H1 (cell line): ENCODE results near the gene SPOCK1. TPM values are rescaled to one million over a fixed set of nuclear protein-coding genes. Genes with fewer than 3 reads are reported as not detected.

ENCODE experiments used
- CTCF ChIA-PET: fragments of 300-600 bp; sonication (Branson Sonifier 250); formaldehyde crosslinking; loops from one replicate; lab custom pipeline; 2021; ENCODE audit not compliant: partially characterized antibody; lab: Charles Lee
- POLR2A ChIA-PET: fragments of 300-600 bp; sonication (Branson Sonifier 250); formaldehyde crosslinking; loops from one replicate; lab custom pipeline; 2021; ENCODE audit warnings: inconsistent platforms; ENCODE audit not compliant: partially characterized antibody; lab: Charles Lee
- DNase-seq, 2 experiments: peaks; one replicate each; pipeline versions ENCODE4 v3.0.0 to v3.0.0-alpha.2; 2010 to 2022; ENCODE audit warnings: low spot score in 2 of 2, low read depth in 1 of 2, mixed read lengths in 1 of 2
- FAIRE-seq: peaks from 2 replicates; lab custom pipeline; 2011; peaks lifted over from hg19 to GRCh38; lab: Jason Lieb, UNC
- H2AFZ ChIP-seq: 2 replicates; pipeline ENCODE4 v1.8.1; 2012; ENCODE audit warnings: low read length, inconsistent platforms
- H2AK5ac ChIP-seq: 2 replicates; pipeline ENCODE4 v1.6.1; 2013; ENCODE audit warnings: low read depth, low read length
- H2BK120ac ChIP-seq: replicated peaks from 2 replicates; pipeline ENCODE3; 2013; ENCODE audit warnings: low read depth, low read length, inconsistent platforms
- H2BK12ac ChIP-seq: 2 replicates; pipeline ENCODE4 v1.6.1; 2013; ENCODE audit warnings: low read depth, low read length
- H2BK15ac ChIP-seq: 2 replicates; pipeline ENCODE4 v1.6.1; 2013; ENCODE audit warnings: low read length
- H2BK20ac ChIP-seq: 2 replicates; pipeline ENCODE4 v1.6.1; 2013; ENCODE audit warnings: low read length
- H2BK5ac ChIP-seq: 2 replicates; pipeline ENCODE4 v1.6.1; 2013; ENCODE audit warnings: low read depth, low read length
- H3K14ac ChIP-seq: 2 replicates; pipeline ENCODE4 v1.6.1; 2013; ENCODE audit warnings: inconsistent platforms; ENCODE audit not compliant: insufficient read length
- H3K18ac ChIP-seq: 2 replicates; pipeline ENCODE4 v1.6.1; 2013; ENCODE audit warnings: low read length; ENCODE audit errors: extremely low read depth
- H3K23ac ChIP-seq: 2 replicates; pipeline ENCODE4 v1.6.1; 2013; ENCODE audit warnings: inconsistent platforms; ENCODE audit not compliant: insufficient read length
- H3K23me2 ChIP-seq: 2 replicates; pipeline ENCODE4 v1.6.1; 2013; ENCODE audit warnings: low read depth, low read length
- H3K27ac ChIP-seq: 2 replicates; pipeline ENCODE4 v1.6.1; 2011; ENCODE audit warnings: low read depth, low read length, inconsistent platforms
- H3K27me3 ChIP-seq, 4 experiments: replicated peaks in 1 of 4; 1 replicate in 1 of 4; 2 replicates in 3 of 4; pipeline versions ENCODE4 v1.6.1 to v1.8.1; 2011 to 2013; ENCODE audit warnings: low read length in 3 of 4, mild to moderate bottlenecking in 3 of 4, inconsistent platforms in 2 of 4, mixed read lengths in 2 of 4, moderate library complexity in 1 of 4; ENCODE audit not compliant: control insufficient read depth in 3 of 4, insufficient read depth in 3 of 4; ENCODE audit errors: extremely low read depth in 1 of 4
- H3K36me3 ChIP-seq, 4 experiments: 2 replicates each; pipeline versions ENCODE4 v1.6.1 to v1.8.1; 2011 to 2013; ENCODE audit warnings: mild to moderate bottlenecking in 4 of 4, low read length in 3 of 4, moderate library complexity in 2 of 4, control low read depth in 1 of 4, inconsistent platforms in 1 of 4; ENCODE audit not compliant: insufficient read depth in 4 of 4, control insufficient read depth in 2 of 4
- H3K4ac ChIP-seq: replicated peaks from 2 replicates; pipeline ENCODE3; 2013; ENCODE audit warnings: low read length, low read depth, mixed read lengths, inconsistent platforms; ENCODE audit not compliant: insufficient read length
- H3K4me1 ChIP-seq, 4 experiments: replicated peaks in 1 of 4; 1 replicate in 1 of 4; 2 replicates in 3 of 4; pipeline versions ENCODE4 v1.6.1 to v1.8.1; 2011 to 2013; ENCODE audit warnings: low read length in 3 of 4, inconsistent platforms in 2 of 4, mixed read lengths in 1 of 4; ENCODE audit not compliant: insufficient read depth in 4 of 4, control insufficient read depth in 3 of 4
- H3K4me2 ChIP-seq, 2 experiments: 2 replicates each; pipeline versions ENCODE4 v1.6.1 to v1.8.1; 2011 to 2013; ENCODE audit warnings: low read depth in 2 of 2, low read length in 2 of 2, control low read depth in 1 of 2, inconsistent platforms in 1 of 2, mild to moderate bottlenecking in 1 of 2; ENCODE audit not compliant: insufficient read depth in 1 of 2
- H3K4me3 ChIP-seq, 4 experiments: fragments of 200-600, 300-600 bp in 1 of 4; sonication (generic), shearing (Covaris generic), sonication (Bioruptor Twin) in 1 of 4; 2 replicates each; pipeline versions ENCODE4 v1.5.1 to v1.8.1; 2011 to 2016; ENCODE audit warnings: low read length in 4 of 4, low read depth in 3 of 4, control low read depth in 2 of 4, inconsistent platforms in 2 of 4, mild to moderate bottlenecking in 2 of 4, mixed read lengths in 1 of 4, moderate library complexity in 1 of 4; ENCODE audit not compliant: insufficient read depth in 2 of 4; ENCODE audit errors: extremely low read depth in 1 of 4
- H3K56ac ChIP-seq: replicated peaks from 2 replicates; pipeline ENCODE3; 2013; ENCODE audit warnings: low read depth, mild to moderate bottlenecking, mixed read lengths, low read length, inconsistent platforms; ENCODE audit not compliant: insufficient read length
- H3K79me1 ChIP-seq: 2 replicates; pipeline ENCODE4 v1.6.1; 2013; ENCODE audit warnings: low read depth, low read length, control low read depth
- H3K79me2 ChIP-seq, 2 experiments: 2 replicates each; pipeline versions ENCODE4 v1.6.1 to v1.8.1; 2012 to 2013; ENCODE audit warnings: low read length in 2 of 2, mild to moderate bottlenecking in 2 of 2, inconsistent platforms in 1 of 2; ENCODE audit not compliant: insufficient read depth in 2 of 2, control insufficient read depth in 1 of 2
- H3K9ac ChIP-seq, 4 experiments: replicated peaks in 1 of 4; 1 replicate in 1 of 4; 2 replicates in 3 of 4; pipeline versions ENCODE4 v1.6.1 to v1.8.1; 2011 to 2013; ENCODE audit warnings: low read depth in 3 of 4, low read length in 3 of 4, control low read depth in 2 of 4, mild to moderate bottlenecking in 2 of 4, moderate library complexity in 2 of 4, inconsistent platforms in 1 of 4; ENCODE audit errors: extremely low read depth in 1 of 4
- H3K9me3 ChIP-seq, 2 experiments: 2 replicates each; pipeline versions ENCODE4 v1.6.1 to v1.8.1; 2012 to 2013; ENCODE audit warnings: mild to moderate bottlenecking in 2 of 2, moderate library complexity in 2 of 2, control low read depth in 1 of 2, inconsistent platforms in 1 of 2, low read depth in 1 of 2, low read length in 1 of 2, mixed read lengths in 1 of 2; ENCODE audit not compliant: insufficient read depth in 2 of 2
- H4K20me1 ChIP-seq, 2 experiments: replicated peaks in 1 of 2; 2 replicates each; pipeline versions ENCODE3 to v1.8.1; 2011 to 2013; ENCODE audit warnings: inconsistent platforms in 2 of 2, low read length in 2 of 2, mild to moderate bottlenecking in 1 of 2; ENCODE audit not compliant: insufficient read depth in 2 of 2, control insufficient read depth in 1 of 2
- H4K5ac ChIP-seq: 2 replicates; pipeline ENCODE4 v1.6.1; 2013; ENCODE audit warnings: low read length, low read depth, mixed read lengths, inconsistent platforms; ENCODE audit not compliant: insufficient read length
- H4K8ac ChIP-seq: 2 replicates; pipeline ENCODE4 v1.8.0; 2013; ENCODE audit warnings: mild to moderate bottlenecking, moderate library complexity, low read length, inconsistent platforms; ENCODE audit not compliant: insufficient read depth; ENCODE audit errors: extremely low read depth
- H4K91ac ChIP-seq: replicated peaks from 2 replicates; pipeline ENCODE3; 2013; ENCODE audit warnings: low read length, mixed read lengths, inconsistent platforms; ENCODE audit not compliant: insufficient read length
- EZH2 ChIP-seq: fragments of 200-600 bp; sonication (generic); IDR thresholded peaks from 2 replicates; pipeline ENCODE4 v1.7.1; 2012; ENCODE audit warnings: low read depth, mild to moderate bottlenecking, moderate library complexity, low read length, inconsistent platforms; ENCODE audit not compliant: severe bottlenecking
- polyA plus RNA-seq, 7 experiments: library from polyadenylated mRNA; depleted of rRNA in 3 of 7; stranded (reverse) in 5 of 7; unstranded in 2 of 7; fragments of >200 nt in 5 of 7; fragments of 200-250 nt in 2 of 7; gene quantifications; 1 replicate in 5 of 7; 2 replicates in 1 of 7; 4 replicates in 1 of 7; pipeline versions ENCODE4 v1.2.1 to v1.2.3, GENCODE V29; 2011 to 2013; ENCODE audit warnings: missing spikeins in 2 of 7, mixed read lengths in 2 of 7
- total RNA-seq: library from RNA; stranded (reverse); fragmentation: NEBNext Ultra II Directional; extraction: Animal tissue kit (Norgen Biotek cat#: 25700); gene quantifications from 2 replicates; pipeline ENCODE4 v1.2.1, GENCODE V29; 2021

SPOCK1 gene
- total and polyA plus RNA-seq, 2 of the 8 experiments (the other 6 are each of a cell fraction or from before 2014, with no cell fraction given), result 6.9 to 18.1 TPM

DNA sequence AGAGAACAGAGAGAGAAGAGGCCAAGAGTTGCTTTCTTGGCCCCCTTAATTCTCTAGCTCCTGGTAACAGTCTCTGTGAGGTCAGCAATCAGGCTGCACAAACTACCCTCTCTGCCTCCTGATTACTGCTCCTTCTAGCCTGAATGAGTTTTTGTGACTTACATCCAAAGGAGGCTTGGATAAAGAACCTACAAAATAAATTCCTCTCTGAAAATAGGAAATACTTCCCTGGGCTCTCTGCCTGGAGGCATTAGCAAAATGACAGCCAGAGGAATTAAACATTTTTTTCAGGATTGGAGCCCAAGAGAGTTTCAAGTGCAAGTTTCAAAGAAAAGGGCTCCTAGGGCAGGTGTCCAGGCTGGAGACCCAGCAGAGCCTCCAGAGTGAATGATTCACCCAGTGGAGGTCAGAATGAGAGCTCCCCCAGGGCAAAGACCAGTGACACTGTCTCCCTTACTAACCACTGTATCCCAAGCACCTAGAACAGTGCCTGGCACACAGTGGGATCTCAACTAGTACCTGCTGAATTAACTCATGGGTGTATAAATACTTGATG is 162.5 kb downstream of the SPOCK1 start:
- Histone ChIP-seq H2BK12ac (no peak overlapping the region), H3K4me1 (no peaks in the 10 kb centered on the region), H3K4me3 (no peak overlapping the region), H2BK120ac (no peak overlapping the region), H3K79me2 (no peaks in the 10 kb centered on the region), H4K5ac (no peak overlapping the region), H2AFZ (no peak overlapping the region), H3K79me1 (no peaks in the 10 kb centered on the region), H3K14ac (no peak overlapping the region), H3K9ac (no peak overlapping the region), H2BK15ac (no peak overlapping the region), H3K4ac (no peak overlapping the region), H3K56ac (no peak overlapping the region), H4K20me1 (no peaks in the 10 kb centered on the region), H3K27me3 (no peaks in the 10 kb centered on the region), H3K9me3 (no peaks in the 10 kb centered on the region), H3K23me2 (no peaks in the 10 kb centered on the region), H3K27ac (no peak overlapping the region), H2AK5ac (no peak overlapping the region), H2BK20ac (no peak overlapping the region), H4K8ac (no peak overlapping the region), H2BK5ac (no peak overlapping the region), H4K91ac (no peak overlapping the region), H3K4me2 (no peak overlapping the region), H3K18ac (no peak overlapping the region), H3K23ac (no peak overlapping the region), H3K36me3 (no peaks in the 10 kb centered on the region)
- ChIA-PET CTCF (interaction anchor here (1.0 to 2.3 kb wide), 4 partner anchors 8 to 164 kb away, joined by 3 to 18 read pairs (median 6); no protein-coding TSS in a partner anchor), POLR2A (no interaction called here)
- FAIRE-seq (no peak), DNase-seq (no peak)
- no peak for TF ChIP-seq EZH2
